Stimulated activated CD8-positive, alpha-beta memory T cell treated with anti-CD3 and anti-CD28 coated beads, Interleukin-7, amount 100 ng/mL, for 4 hours (primary cell): ENCODE results near the gene NXPH1.

Experiments used
- DNase-seq, 2 donors: peaks; one replicate each; pipeline ENCODE4 v3.0.0-alpha.2; 2020; ENCODE audit warnings: low read depth in 2 of 2

The NXPH1 gene

GRCh38 chr7:8433477-8434289, at the start of gene NXPH1:
NXPH1 (plus strand) TSS chr7:8433609.
- no peak for DNase-seq

GRCh38 chr7:8384901-8385300, 48.5 kb upstream of the NXPH1 start:
- no peak for DNase-seq

- DNase-seq, result no peak
Measured at GRCh38 chr7:8386926-8387550, 46.4 kb upstream of the NXPH1 start.

GRCh38 chr7:8387551-8388256, 45.7 kb upstream of the NXPH1 start:
- DNase-seq, result no peak

GRCh38 chr7:8388257-8388625, 45.2 kb upstream of the NXPH1 start:
- no peak for DNase-seq

- no peak for DNase-seq
Measured at GRCh38 chr7:8389593-8390261, 43.7 kb upstream of the NXPH1 start.

- no peak for DNase-seq
Measured at GRCh38 chr7:8390262-8390626, 43.2 kb upstream of the NXPH1 start.

GRCh38 chr7:8391353-8392062, 41.9 kb upstream of the NXPH1 start:
- DNase-seq, result no peak

GRCh38 chr7:8396294-8396693, 37.1 kb upstream of the NXPH1 start:
- no peak for DNase-seq

- no peak for DNase-seq
Measured at GRCh38 chr7:8408871-8409270, 24.5 kb upstream of the NXPH1 start.

- DNase-seq, result no peak
Measured at GRCh38 chr7:8411103-8411502, 22.3 kb upstream of the NXPH1 start.

GRCh38 chr7:8413600-8413999, 19.8 kb upstream of the NXPH1 start:
- no peak for DNase-seq

GRCh38 chr7:8418629-8419245, 14.7 kb upstream of the NXPH1 start:
- no peak for DNase-seq

GRCh38 chr7:8422177-8422576, 11.2 kb upstream of the NXPH1 start:
- DNase-seq, result no peak

GRCh38 chr7:8423057-8423456, 10.4 kb upstream of the NXPH1 start:
- no peak for DNase-seq

GRCh38 chr7:8425223-8425622, 8.2 kb upstream of the NXPH1 start:
- DNase-seq, result no peak

GRCh38 chr7:8430643-8431042, 2.8 kb upstream of the NXPH1 start:
- no peak for DNase-seq

- no peak for DNase-seq
Measured at GRCh38 chr7:8434290-8435002, 1.0 kb downstream of the NXPH1 start.

- DNase-seq, result no peak
Measured at GRCh38 chr7:8435095-8435494, 1.7 kb downstream of the NXPH1 start.
